SK-N-MC (cell line): Measurements from ENCODE around the gene SLC35B2.

Experiments
- DNase-seq: peaks from one replicate; pipeline ENCODE4 v3.0.0-alpha.2; 2011; ENCODE audit warnings: low read depth, low spot score
- H3K27ac ChIP-seq: fragments of 200-600 bp; sonication (generic); 2 replicates; pipeline ENCODE4 v1.5.1; 2016; ENCODE audit warnings: mixed run types
- H3K36me3 ChIP-seq: fragments of 200-600 bp; sonication (generic); 2 replicates; pipeline ENCODE4 v1.6.1; 2017; ENCODE audit warnings: antibody characterized with exemption, low read length, mixed read lengths; ENCODE audit not compliant: insufficient read depth
- H3K4me3 ChIP-seq: fragments of 200-600 bp; sonication (generic); 2 replicates; pipeline ENCODE4 v1.5.1; 2016
- H3K9ac ChIP-seq: fragments of 200-600 bp; sonication (generic); 2 replicates; pipeline ENCODE4 v1.8.0; 2017; ENCODE audit warnings: mixed run types, mixed read lengths; ENCODE audit not compliant: insufficient read length
- H3K9me3 ChIP-seq: fragments of 200-600 bp; sonication (generic); 2 replicates; pipeline ENCODE4 v1.6.1; 2017; ENCODE audit warnings: low read depth, mild to moderate bottlenecking, antibody characterized with exemption, low read length, moderate library complexity, mixed read lengths
- EZH2 ChIP-seq: fragments of 200-600 bp; sonication (generic); IDR thresholded peaks from one replicate; pipeline ENCODE4 v1.6.1; 2017; ENCODE audit warnings: antibody characterized with exemption
- FOXP2 ChIP-seq: optimal IDR thresholded peaks from 2 replicates; pipeline ENCODE3; 2011; ENCODE audit warnings: mild to moderate bottlenecking, moderate library complexity; ENCODE audit not compliant: insufficient read depth; ENCODE audit errors: extremely low read length, control extremely low read depth
- POLR2AphosphoS5 ChIP-seq: IDR thresholded peaks from 2 replicates; pipeline ENCODE4 v1.6.1; 2012; ENCODE audit warnings: mild to moderate bottlenecking, low read depth, low read length, borderline replicate concordance

SLC35B2 gene

DNA sequence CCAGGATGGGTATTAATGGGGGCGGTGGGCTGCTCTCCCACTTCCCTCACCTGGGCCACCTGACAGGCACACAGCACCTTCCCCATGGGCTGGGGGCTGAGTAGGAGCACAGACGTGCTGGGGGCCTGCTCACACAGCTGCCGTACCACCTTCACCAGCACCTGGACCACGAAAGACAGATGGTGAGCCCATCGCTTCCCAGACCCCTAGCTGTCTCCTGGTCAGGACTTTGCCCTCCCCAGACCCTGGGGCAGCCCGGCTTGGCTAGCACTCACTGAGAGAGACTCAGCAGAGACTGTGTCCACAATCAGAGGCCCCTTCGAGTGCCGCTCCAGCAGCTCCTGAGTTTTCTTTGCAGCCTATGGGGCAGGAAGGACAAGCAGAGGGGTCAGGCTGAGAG lies 43.8 kb upstream of the SLC35B2 start:
- no peak overlapping the region for H3K4me3 ChIP-seq
- H3K27ac ChIP-seq: no peak overlapping the region
- H3K9ac ChIP-seq: no peak overlapping the region
- no peak for DNase-seq
- no peaks in the 10 kb centered on the region for H3K9me3 ChIP-seq
- H3K36me3 ChIP-seq: peaks cover 44% of the 10 kb centered on the region; the same call in 1 of the 2 replicates
- TF ChIP-seq POLR2AphosphoS5: no peak
- TF ChIP-seq FOXP2: no peak
- TF ChIP-seq EZH2: no peak

DNA sequence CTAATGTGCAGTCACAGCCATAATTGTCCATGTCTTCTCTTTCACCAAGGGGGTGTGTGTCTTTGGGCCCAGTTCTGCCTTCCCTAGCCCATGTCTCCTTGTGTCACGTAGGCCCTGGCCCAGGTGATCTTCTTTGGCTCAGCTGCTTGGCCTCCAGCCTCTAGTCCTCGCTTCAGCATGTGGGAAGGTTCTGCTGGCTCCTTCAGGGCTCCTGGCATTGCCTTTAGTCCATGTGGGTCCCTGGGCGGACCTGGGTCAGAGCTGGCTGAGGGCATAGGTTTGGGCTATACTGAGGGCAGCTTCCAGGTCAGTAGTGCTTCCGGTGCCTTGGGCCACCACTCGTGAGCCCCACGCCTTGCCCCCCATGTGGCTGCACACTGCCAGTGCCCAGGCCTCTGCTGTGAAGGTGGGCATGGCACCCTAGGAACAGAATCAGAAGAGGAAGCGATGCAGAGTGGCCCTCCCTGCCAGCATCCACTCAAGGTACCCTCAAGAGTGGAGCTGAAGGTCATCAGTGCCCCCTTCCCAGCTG lies 43.0 kb upstream of the SLC35B2 start:
- no peaks in the 10 kb centered on the region for H3K9me3 ChIP-seq
- H3K36me3 ChIP-seq: peaks cover 44% of the 10 kb centered on the region; the same call in 1 of the 2 replicates
- TF ChIP-seq EZH2: no peak
- no peak for TF ChIP-seq POLR2AphosphoS5
- no peak for TF ChIP-seq FOXP2
- H3K9ac ChIP-seq: no peak overlapping the region
- DNase-seq: no peak
- no peak overlapping the region for H3K4me3 ChIP-seq
- H3K27ac ChIP-seq: no peak overlapping the region

DNA sequence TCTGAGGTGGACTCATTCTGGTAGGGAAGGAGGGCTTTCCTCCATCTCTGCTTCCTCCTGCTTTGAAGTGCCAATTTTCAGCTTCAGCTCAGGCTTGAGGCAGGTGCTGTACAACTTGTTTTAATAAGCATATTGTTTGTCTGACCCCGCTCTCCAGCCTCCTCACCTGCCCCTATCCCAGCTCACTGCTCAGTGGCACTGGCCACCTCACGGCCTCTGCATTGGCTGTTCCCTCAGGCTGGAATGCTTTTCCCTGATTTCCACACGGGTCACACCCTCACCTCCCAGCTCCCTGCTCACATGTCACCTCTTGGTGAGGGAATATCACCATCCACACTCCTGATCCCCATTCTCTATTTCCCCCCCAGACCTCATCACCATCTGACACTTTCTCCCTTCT lies 41.5 kb upstream of the SLC35B2 start:
- H3K4me3 ChIP-seq: no peak overlapping the region
- no peak for TF ChIP-seq FOXP2
- TF ChIP-seq EZH2: no peak
- TF ChIP-seq POLR2AphosphoS5: no peak
- peaks cover 32% of the 10 kb centered on the region; the same call in 1 of the 2 replicates for H3K36me3 ChIP-seq
- no peak for DNase-seq
- no peak overlapping the region for H3K27ac ChIP-seq
- H3K9me3 ChIP-seq: no peaks in the 10 kb centered on the region
- no peak overlapping the region for H3K9ac ChIP-seq

DNA sequence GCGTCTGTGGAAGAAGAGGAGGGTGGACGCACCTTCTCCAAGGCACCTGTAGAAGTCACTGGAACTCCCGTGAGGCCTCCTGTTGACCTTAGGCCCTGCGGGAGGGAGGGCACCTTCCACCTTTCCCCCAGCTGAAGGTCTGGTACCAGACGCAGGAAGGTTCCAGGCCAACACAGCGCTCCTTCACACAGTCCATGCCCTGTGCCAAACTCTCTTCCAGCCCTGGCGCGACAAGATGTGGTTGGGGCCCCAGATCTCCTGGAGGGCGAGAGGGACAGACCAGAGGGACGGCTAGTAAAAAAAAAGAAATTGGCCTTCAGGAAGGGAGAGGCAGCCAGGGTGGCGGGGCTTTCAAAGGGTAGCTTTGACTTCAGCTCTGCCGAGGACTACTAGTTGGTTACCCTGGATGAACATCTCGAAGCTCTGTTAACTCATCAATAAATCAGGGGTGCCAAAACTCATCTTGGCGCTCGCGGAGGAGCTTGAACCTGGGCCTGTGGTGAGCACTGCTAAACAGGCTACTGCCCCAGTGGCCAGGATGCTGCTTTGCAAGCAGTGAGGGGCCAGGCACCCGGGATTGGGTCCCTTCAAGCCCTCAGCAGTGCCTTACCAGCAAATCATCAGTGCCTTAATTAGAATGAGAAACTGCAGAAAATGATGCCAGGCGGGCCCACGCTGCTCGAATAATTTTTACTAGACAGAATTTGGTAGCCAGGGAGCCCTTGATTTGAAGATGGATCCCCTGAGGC lies 40.9 kb upstream of the SLC35B2 start:
- Histone ChIP-seq H3K9me3 (no peaks in the 10 kb centered on the region), H3K9ac (no peak overlapping the region), H3K36me3 (peaks cover 26% of the 10 kb centered on the region; the same call in 1 of the 2 replicates), H3K4me3 (peak overlapping the region; percentile 74), H3K27ac (no peak overlapping the region)
- DNase-seq: no peak
- TF ChIP-seq FOXP2 (no peak), POLR2AphosphoS5 (0 out of 2 replicates have a peak, but pooled peaks have one; percentile 34), EZH2 (no peak)

DNA sequence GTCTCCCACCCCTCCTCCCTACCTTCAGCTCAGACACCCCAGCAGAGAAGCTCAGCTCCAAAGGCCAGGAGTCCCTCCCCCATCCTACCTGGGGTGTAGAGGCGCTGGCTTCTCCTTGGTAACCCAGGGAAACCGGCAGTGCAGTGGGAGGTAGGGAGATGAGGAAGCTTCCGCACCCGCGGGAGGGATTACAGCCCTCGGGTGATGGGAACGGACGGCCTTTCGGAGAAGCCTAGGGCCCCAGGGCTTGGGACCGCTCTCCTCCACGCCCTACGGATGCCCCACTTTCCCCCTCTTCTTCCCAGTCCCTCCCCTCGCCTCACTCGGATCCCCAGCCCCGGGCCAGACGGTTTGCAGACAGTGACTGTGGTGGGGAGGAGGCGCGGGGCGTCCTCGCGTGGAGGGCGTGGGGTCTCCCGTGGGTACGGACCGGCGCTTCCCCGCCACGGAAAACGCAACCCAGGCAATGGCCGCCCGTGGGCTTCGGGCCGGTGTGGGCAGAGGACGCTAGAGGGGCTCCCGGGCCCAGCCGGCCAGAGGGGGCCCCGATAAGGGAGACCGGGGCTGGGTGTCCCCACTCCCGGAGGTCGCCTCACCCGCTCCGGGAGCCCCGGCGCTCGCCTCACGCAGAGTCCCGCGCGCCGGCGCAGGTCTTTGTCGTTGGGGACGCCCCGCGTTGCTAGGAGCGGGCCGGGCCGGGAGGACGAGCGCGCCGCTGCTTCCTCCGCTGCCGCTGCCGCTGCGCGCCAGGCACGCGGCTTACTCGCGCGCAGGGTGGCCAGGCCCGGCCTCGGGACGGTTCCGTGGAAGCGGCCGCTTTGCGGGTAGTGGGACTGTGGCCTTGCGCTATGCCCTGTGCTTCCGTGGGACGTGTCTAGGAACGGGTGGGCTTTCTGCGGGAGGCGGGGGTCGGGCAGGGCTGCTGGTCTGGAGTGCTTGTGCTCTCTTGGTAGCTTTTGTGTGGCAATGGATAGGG lies 40.0 kb upstream of the SLC35B2 start:
- Histone ChIP-seq H3K4me3 (peak overlapping the region; percentile 74), H3K9me3 (no peaks in the 10 kb centered on the region), H3K9ac (no peak overlapping the region), H3K36me3 (peaks cover 17% of the 10 kb centered on the region; the same call in 1 of the 2 replicates), H3K27ac (no peak overlapping the region)
- DNase-seq: no peak
- peak; percentile 30 for TF ChIP-seq EZH2
- TF ChIP-seq FOXP2: no peak

GRCh38 chr6:44294832-44295791 lies 37.8 kb upstream of the SLC35B2 start:
- Histone ChIP-seq H3K9ac (no peak overlapping the region), H3K27ac (no peak overlapping the region), H3K4me3 (no peak overlapping the region), H3K36me3 (peaks cover under 1% of the 10 kb centered on the region; the same call in 1 of the 2 replicates), H3K9me3 (no peaks in the 10 kb centered on the region)
- TF ChIP-seq POLR2AphosphoS5: no peak
- TF ChIP-seq EZH2: no peak
- no peak for TF ChIP-seq FOXP2
- DNase-seq: no peak

DNA sequence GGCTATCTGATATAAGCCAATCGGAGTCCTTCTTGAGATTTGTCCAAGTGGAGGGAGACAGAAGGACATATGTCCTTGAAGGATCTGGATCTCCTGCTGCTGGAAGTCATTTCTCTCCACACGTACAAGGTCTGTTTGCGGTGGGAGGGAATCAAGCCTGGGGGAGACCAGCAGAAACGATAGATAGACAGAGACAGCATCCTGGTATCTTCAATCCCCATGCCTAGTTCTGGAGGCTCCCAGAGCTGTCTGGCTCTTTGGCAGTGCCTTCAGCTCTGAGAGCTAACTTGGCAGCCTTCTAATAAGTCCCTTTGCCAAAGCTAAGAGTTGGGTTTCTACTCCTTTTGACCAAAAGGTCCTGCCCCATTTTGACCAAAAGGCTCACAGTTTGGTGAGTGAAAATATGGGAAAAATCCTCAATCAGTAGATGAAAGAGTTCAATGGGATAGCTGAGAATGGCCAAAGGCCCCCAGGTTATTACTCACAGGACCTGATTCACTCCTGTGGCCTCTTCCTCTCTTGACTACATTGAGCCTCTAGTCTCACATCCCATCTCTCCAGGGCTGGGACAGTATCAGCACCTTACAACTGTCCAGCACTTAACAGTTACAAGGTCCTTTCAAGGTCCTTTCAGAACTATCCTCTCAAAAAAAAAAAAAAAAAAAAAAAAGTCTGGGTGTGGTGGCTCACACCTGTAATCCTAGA lies 35.5 kb upstream of the SLC35B2 start:
- H3K9ac ChIP-seq: no peak overlapping the region
- TF ChIP-seq POLR2AphosphoS5 (no peak), EZH2 (no peak), FOXP2 (no peak)
- H3K4me3 ChIP-seq: no peak overlapping the region
- H3K36me3 ChIP-seq: no peaks in the 10 kb centered on the region
- no peak for DNase-seq
- no peak overlapping the region for H3K27ac ChIP-seq
- no peaks in the 10 kb centered on the region for H3K9me3 ChIP-seq
